Right lobe of liver (tissue), 6 donors: Measurements from ENCODE around the gene SELENOT. TPM values are rescaled to one million over a fixed set of nuclear protein-coding genes. Genes with fewer than 3 reads are reported as not detected.

ENCODE experiments used
- ATAC-seq, 4 donors: fragments of 200-7000 bp; cut with Tn5 transposase; one replicate each; pipeline ENCODE4 v1.9.1; 2020; ENCODE audit warnings: mild to moderate bottlenecking in 4 of 4, moderate library complexity in 4 of 4
- DNase-seq, 3 donors: peaks; one replicate each; pipeline ENCODE4 v3.0.0-alpha.2; 2020
- H3K27ac ChIP-seq, 3 donors: fragments of 200-600 bp; one replicate each; pipeline ENCODE4 v1.8.0; 2022
- H3K27me3 ChIP-seq, 2 donors: fragments of 200-600 bp; one replicate each; pipeline ENCODE4 v1.8.0; 2022
- H3K36me3 ChIP-seq, 4 donors: fragments of 200-600 bp; sonication (generic) in 1 of 4; one replicate each; pipeline versions ENCODE4 v1.5.1 to v1.8.0; 2017 to 2022; ENCODE audit warnings: control low read depth in 1 of 4
- H3K4me1 ChIP-seq, 4 donors: fragments of 200-600 bp; sonication (generic) in 1 of 4; one replicate each; pipeline versions ENCODE4 v1.5.1 to v1.8.0; 2017 to 2022; ENCODE audit warnings: control low read depth in 1 of 4
- H3K4me3 ChIP-seq, 3 donors: fragments of 200-600 bp; one replicate each; pipeline ENCODE4 v1.8.0; 2022
- H3K9me3 ChIP-seq, 4 donors: fragments of 200-600 bp; sonication (generic) in 1 of 4; one replicate each; pipeline versions ENCODE4 v1.5.1 to v1.8.0; 2017 to 2022; ENCODE audit warnings: control low read depth in 1 of 4
- CTCF ChIP-seq, 4 donors: fragments of 200-600 bp in 3 of 4; fragments of 450-650 bp in 1 of 4; IDR thresholded peaks; one replicate each; pipeline versions ENCODE4 v1.5.1 to v1.8.0; 2016 to 2022; ENCODE audit warnings: antibody characterized with exemption in 4 of 4, mild to moderate bottlenecking in 2 of 4
- POLR2A ChIP-seq: fragments of 450-650 bp; IDR thresholded peaks from one replicate; pipeline ENCODE4 v1.6.1; 2017; ENCODE audit warnings: antibody characterized with exemption, mild to moderate bottlenecking
- WGBS: methylation state at CpG from one replicate; pipeline ENCODE4 v1.1.6; 2018; ENCODE audit warnings: low coverage, low lambda C conversion rate; ENCODE audit not compliant: insufficient coverage; ENCODE audit errors: missing lambda C conversion rate; 5-methylcytosine and 5-hydroxymethylcytosine counted together
- intact Hi-C, 2 donors: fragments of 100-400 bp; cut with DNase I; formaldehyde crosslinking; loops; one replicate each; pipeline versions ENCODE4 v1.11.2 to v1.14.1; 2022
- total RNA-seq, 6 experiments: library from RNA; depleted of rRNA in 2 of 6; stranded (reverse); fragments of >200 nt in 2 of 6; fragmentation: NEBNext Ultra II Directional in 3 of 6; extraction: Animal tissue kit (Norgen Biotek cat#: 25700) in 3 of 6; gene quantifications; one replicate each; pipeline versions ENCODE4 v1.1.0 to v1.2.4, GENCODE V29; 2016 to 2023
- donor health status: DM: no; HTN: yes; CAD: no.
- donor health status: DM: no; HTN: no; CAD: no.
- donor health status: DM: no; HTN: no; CAD: no.
- donor health status: DM: no; HTN: yes; CAD: no.
- donor health status: DM: no; HTN: yes; CAD: no.

The SELENOT gene
- total RNA-seq, 6 experiments from 2014 or later: 51.1 to 72.8 (median 63.4) TPM

- Histone ChIP-seq H3K27ac (no peak overlapping the region), H3K4me3 (no peak overlapping the region), H3K36me3 (no peaks in the 10 kb centered on the region), H3K4me1 (no peaks in the 10 kb centered on the region), H3K9me3 (no peaks in the 10 kb centered on the region), H3K27me3 (no peaks in the 10 kb centered on the region)
- DNase-seq (no peak), ATAC-seq (peak in 1 of 4 donors; percentile 13)
- 85% methylated on average over 4 of the region's 5 CpGs for WGBS
- intact Hi-C loops: no loop called here
- no peak for TF ChIP-seq CTCF (IDR thresholded peaks at IDR 0.05)
- no peak for TF ChIP-seq POLR2A
Observed at GRCh38 chr3:150636258-150636657, 33.1 kb downstream of the SELENOT start.

DNA sequence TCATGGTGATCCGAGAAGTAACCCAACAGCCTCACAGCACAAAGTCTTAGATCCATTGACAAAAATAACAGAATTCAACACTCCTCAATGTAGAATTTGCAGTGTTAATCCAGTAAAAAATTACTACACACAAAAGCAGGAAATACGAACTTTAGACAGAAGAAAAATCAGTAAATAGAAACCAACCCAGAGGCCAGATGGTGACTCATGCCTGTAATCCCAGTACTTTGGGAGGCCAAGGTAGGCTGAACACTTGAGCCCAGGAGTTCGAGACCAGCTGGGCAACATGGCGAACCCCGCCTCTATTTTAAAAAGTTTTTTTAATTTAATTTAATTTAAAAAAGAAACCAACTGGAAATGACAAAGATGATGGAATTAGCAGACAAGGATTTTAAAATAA, 36.1 kb downstream of the SELENOT start:
- no peaks in the 10 kb centered on the region for H3K36me3 ChIP-seq
- DNase-seq: no peak
- intact Hi-C loops: no loop called here
- peak in 1 of 4 donors; percentile 81 for ATAC-seq
- no peak overlapping the region for H3K27ac ChIP-seq
- 69% methylated on average over 4 of the region's 5 CpGs for WGBS
- TF ChIP-seq POLR2A (no peak), CTCF (IDR thresholded peaks at IDR 0.05) (no peak)
- no peaks in the 10 kb centered on the region for H3K27me3 ChIP-seq
- H3K4me1 ChIP-seq: no peaks in the 10 kb centered on the region
- H3K4me3 ChIP-seq: no peak overlapping the region
- H3K9me3 ChIP-seq: no peaks in the 10 kb centered on the region

DNA sequence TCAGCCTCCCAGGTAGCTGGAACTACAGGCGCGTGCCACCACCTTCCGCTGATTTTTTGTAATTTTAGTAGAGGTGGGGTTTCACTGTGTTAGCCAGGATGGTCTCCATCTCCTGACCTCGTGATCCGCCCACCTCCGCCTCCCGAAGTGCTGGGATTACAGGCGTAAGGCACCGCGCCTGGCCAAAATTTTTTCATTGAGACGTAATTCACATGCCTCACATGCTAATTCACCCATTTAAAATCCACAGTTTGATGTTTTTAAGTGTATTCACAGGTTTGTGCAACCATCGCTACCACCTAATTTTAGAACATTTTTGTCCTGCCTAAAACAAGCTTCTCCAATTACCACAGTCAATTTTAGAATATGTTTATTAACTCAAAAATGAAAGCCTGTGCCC, 37.1 kb downstream of the SELENOT start:
- Histone ChIP-seq H3K27me3 (no peaks in the 10 kb centered on the region), H3K27ac (no peak overlapping the region), H3K36me3 (no peaks in the 10 kb centered on the region), H3K4me3 (no peak overlapping the region), H3K9me3 (no peaks in the 10 kb centered on the region), H3K4me1 (no peaks in the 10 kb centered on the region)
- ATAC-seq: no peak
- WGBS: 99% methylated on average over 12 of the region's 12 CpGs
- intact Hi-C loops: no loop called here
- no peak for DNase-seq
- TF ChIP-seq CTCF (IDR thresholded peaks at IDR 0.05): no peak
- no peak for TF ChIP-seq POLR2A

DNA sequence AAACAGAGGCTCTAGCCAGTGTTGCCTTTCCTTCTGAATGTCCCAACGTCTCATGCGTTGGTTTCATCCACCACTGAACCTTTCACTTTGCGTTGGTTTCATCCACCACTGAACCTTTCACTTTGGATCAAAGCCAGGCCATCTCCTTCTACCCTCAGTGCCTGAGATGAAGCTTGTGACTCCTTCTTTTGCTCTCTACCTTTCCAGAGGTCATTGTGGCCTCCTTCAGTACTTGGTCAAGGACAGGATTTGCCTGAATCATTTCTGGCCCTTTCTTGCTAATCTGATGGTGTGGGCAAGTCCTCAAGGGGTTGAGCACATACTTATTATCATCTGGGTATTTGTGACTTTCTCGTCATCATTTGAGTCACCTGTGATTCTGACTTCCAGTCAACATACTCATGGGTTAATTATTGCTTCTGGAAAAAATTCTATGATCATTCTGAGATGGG, 50.0 kb downstream of the SELENOT start:
- DNase-seq: no peak
- no peak for ATAC-seq
- no peaks in the 10 kb centered on the region for H3K27me3 ChIP-seq
- H3K4me3 ChIP-seq: no peak overlapping the region
- no peak overlapping the region for H3K27ac ChIP-seq
- no peaks in the 10 kb centered on the region for H3K9me3 ChIP-seq
- H3K36me3 ChIP-seq: no peaks in the 10 kb centered on the region
- TF ChIP-seq CTCF (IDR thresholded peaks at IDR 0.05) (no peak), POLR2A (no peak)
- intact Hi-C loops: no loop called here
- no peaks in the 10 kb centered on the region for H3K4me1 ChIP-seq
- 60% methylated on average over 4 of the region's 4 CpGs for WGBS

- ATAC-seq (no peak), DNase-seq (no peak)
- no peak overlapping the region for H3K27ac ChIP-seq
- no peaks in the 10 kb centered on the region for H3K9me3 ChIP-seq
- H3K4me1 ChIP-seq: no peaks in the 10 kb centered on the region
- no peaks in the 10 kb centered on the region for H3K36me3 ChIP-seq
- no peak overlapping the region for H3K4me3 ChIP-seq
- H3K27me3 ChIP-seq: no peaks in the 10 kb centered on the region
- 72% methylated on average over 4 of the region's 4 CpGs for WGBS
- TF ChIP-seq CTCF (IDR thresholded peaks at IDR 0.05): no peak
- no peak for TF ChIP-seq POLR2A
- intact Hi-C loops: no loop called here
Observed at GRCh38 chr3:150656316-150656715, 53.2 kb downstream of the SELENOT start.
